ENCODE data around the gene CDYL2. TPM values are rescaled to one million over a fixed set of nuclear protein-coding genes. Genes with fewer than 3 reads are reported as not detected.

The CDYL2 gene
- total RNA-seq, 5 donors from 2014 or later (not counting 1 experiment from before 2014, with no cell fraction given), result 15.4 to 45.4 (median 32.1) TPM

DNA sequence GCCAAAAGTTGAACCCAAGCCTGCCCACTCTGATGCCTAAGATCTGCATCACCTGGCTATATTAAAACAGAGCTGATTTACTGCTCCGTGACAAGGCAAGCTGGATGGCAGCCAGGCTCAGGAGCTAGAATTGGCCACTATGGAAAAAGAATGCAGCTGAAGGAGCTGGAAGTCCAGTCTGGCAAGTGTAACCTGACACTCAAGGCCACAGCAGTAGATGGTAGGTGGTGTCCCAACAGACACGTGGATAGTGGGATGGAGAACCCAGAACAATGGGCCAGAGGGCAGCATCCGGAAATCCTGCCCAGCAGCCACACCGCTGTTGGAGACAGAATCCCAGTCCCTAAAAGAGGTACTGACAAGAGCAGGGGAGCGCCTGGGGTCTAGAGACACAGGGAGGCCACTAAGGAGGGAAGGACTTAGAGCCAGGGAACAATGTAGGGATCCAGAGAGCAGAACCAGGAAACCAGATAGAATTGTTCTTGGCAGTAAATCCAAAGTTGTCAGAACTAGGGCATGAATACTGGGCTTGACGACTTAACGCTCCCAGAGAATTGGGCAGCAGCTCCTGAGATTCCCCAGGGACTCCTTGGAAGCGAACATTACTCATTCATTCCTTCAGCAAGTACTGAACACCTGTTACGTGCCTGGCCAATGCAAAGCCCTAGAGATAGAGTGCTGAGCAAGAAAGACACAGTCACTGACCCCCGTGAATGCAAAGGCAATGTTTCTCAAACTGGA lies 85.7 kb downstream of the CDYL2 start:
- ATAC-seq (replicated peaks in 1 of 4), result no peak
- WGBS (ENCODE audit: insufficient coverage), result 97% methylated on average over 8 of the region's 10 CpGs
- ChIA-PET POLR2A (no interaction called here), CTCF (no interaction called here)
- no peaks in the 10 kb centered on the region for H3K27me3 ChIP-seq (replicated peaks in 1 of 2; ENCODE audit: control insufficient read depth in 2 of 2, extremely low read depth in 1 of 2, insufficient read depth in 2 of 2, low read length in 1 of 2)
- H3K4me1 ChIP-seq (ENCODE audit: control insufficient read depth in 1 of 2, extremely low read depth in 1 of 2, insufficient read depth in 2 of 2, low read length in 2 of 2), result peaks cover 0 to 9% of the 10 kb centered on the region in 2 experiments
- no peak overlapping the region for H3K27ac ChIP-seq (ENCODE audit: low read length)
- H3K27me3 Mint-ChIP-seq, result no peaks in the 10 kb centered on the region
- peaks cover 0 to 7% (median 5%) of the 10 kb centered on the region in 3 donors for H3K9me3 Mint-ChIP-seq
- H3K9me3 ChIP-seq, result no peaks in the 10 kb centered on the region
- H3K4me3 Mint-ChIP-seq, result no peak overlapping the region
- peaks cover 6% of the 10 kb centered on the region for H3K36me3 Mint-ChIP-seq
- peaks cover 19 to 29% (median 21%) of the 10 kb centered on the region in 3 donors for H3K4me1 Mint-ChIP-seq
- H3K36me3 ChIP-seq (ENCODE audit: control insufficient read depth in 2 of 2, extremely low read depth in 1 of 2, insufficient read depth in 1 of 2, low read length in 1 of 2), result no peaks in the 10 kb centered on the region
- H3K4me3 ChIP-seq (ENCODE audit: control insufficient read depth in 1 of 2, extremely low read depth in 1 of 2, low read length in 1 of 2), result no peak overlapping the region
- H3K27ac Mint-ChIP-seq, result no peak overlapping the region
- no peak for DNase-seq

DNA sequence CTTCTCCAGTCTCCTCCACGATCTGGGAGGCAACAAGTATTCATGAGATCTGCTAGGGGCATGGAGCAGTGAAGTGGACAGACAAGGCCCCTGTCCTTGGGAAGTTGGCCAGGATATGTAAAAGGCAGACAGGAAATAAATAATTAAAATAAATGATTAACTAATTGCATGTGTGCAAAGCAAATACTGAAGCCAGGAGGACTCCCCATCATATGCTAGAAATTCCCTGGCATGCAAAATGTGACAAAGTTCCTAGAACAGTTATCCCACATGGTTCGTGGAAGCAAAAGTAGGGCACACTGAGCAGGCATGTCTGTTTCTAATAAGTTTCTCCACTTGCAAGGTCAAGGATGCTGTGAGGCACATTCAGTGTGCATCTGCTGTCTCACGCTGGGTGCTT lies 86.8 kb downstream of the CDYL2 start:
- H3K9me3 Mint-ChIP-seq, result peaks cover 0 to 7% (median 7%) of the 10 kb centered on the region in 3 donors
- ATAC-seq (replicated peaks in 1 of 4) (no peak), DNase-seq (no peak)
- WGBS (ENCODE audit: insufficient coverage), result 100% methylated on average over 1 of the region's 3 CpGs
- no peak overlapping the region for H3K27ac Mint-ChIP-seq
- Histone ChIP-seq H3K27ac (ENCODE audit: low read length) (no peak overlapping the region), H3K27me3 (replicated peaks in 1 of 2; ENCODE audit: control insufficient read depth in 2 of 2, extremely low read depth in 1 of 2, insufficient read depth in 2 of 2, low read length in 1 of 2) (no peaks in the 10 kb centered on the region), H3K36me3 (ENCODE audit: control insufficient read depth in 2 of 2, extremely low read depth in 1 of 2, insufficient read depth in 1 of 2, low read length in 1 of 2) (no peaks in the 10 kb centered on the region), H3K4me1 (ENCODE audit: control insufficient read depth in 1 of 2, extremely low read depth in 1 of 2, insufficient read depth in 2 of 2, low read length in 2 of 2) (peaks cover 0 to 9% of the 10 kb centered on the region in 2 experiments), H3K4me3 (ENCODE audit: control insufficient read depth in 1 of 2, extremely low read depth in 1 of 2, low read length in 1 of 2) (no peak overlapping the region), H3K9me3 (no peaks in the 10 kb centered on the region)
- no peaks in the 10 kb centered on the region for H3K27me3 Mint-ChIP-seq
- H3K4me3 Mint-ChIP-seq, result no peak overlapping the region
- H3K4me1 Mint-ChIP-seq, result peaks cover 19 to 27% (median 20%) of the 10 kb centered on the region in 3 donors
- ChIA-PET POLR2A (no interaction called here), CTCF (no interaction called here)
- peaks cover 4% of the 10 kb centered on the region for H3K36me3 Mint-ChIP-seq

DNA sequence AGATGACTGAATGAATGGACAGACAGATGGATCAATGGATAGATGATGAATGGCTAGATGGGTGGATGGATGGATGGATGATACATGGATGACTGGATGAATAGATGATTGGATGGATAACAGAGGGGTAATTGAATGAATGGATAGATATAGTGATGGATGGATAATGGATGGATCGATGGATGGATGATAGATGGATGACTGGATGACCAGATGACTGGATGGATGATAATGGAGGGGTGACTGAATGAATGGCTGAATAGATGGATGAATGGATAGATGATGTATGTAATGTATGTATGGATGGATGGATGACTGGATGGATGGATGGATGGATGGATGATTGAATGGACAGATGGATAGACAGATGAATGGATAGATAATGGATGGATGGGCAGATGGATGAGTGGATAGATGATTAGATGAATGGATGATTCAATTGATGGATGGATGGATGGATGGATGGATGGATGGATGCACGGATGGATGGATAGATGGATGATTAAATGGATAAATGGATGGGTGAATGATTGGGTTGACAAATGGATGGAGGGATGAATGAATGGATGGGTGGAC lies 87.7 kb downstream of the CDYL2 start:
- H3K36me3 Mint-ChIP-seq, result peaks cover 3% of the 10 kb centered on the region
- ChIA-PET POLR2A (no interaction called here), CTCF (no interaction called here)
- H3K4me1 Mint-ChIP-seq, result peaks cover 16 to 25% (median 17%) of the 10 kb centered on the region in 3 donors
- H3K4me3 Mint-ChIP-seq, result no peak overlapping the region
- H3K36me3 ChIP-seq (ENCODE audit: control insufficient read depth in 2 of 2, extremely low read depth in 1 of 2, insufficient read depth in 1 of 2, low read length in 1 of 2), result no peaks in the 10 kb centered on the region
- H3K27ac Mint-ChIP-seq, result no peak overlapping the region
- ATAC-seq (replicated peaks in 1 of 4), result no peak
- no peak overlapping the region for H3K4me3 ChIP-seq (ENCODE audit: control insufficient read depth in 1 of 2, extremely low read depth in 1 of 2, low read length in 1 of 2)
- no peaks in the 10 kb centered on the region for H3K9me3 ChIP-seq
- no peaks in the 10 kb centered on the region for H3K27me3 ChIP-seq (replicated peaks in 1 of 2; ENCODE audit: control insufficient read depth in 2 of 2, extremely low read depth in 1 of 2, insufficient read depth in 2 of 2, low read length in 1 of 2)
- peaks cover 0 to 9% of the 10 kb centered on the region in 2 experiments for H3K4me1 ChIP-seq (ENCODE audit: control insufficient read depth in 1 of 2, extremely low read depth in 1 of 2, insufficient read depth in 2 of 2, low read length in 2 of 2)
- no peaks in the 10 kb centered on the region for H3K27me3 Mint-ChIP-seq
- no peak for DNase-seq
- no peak overlapping the region for H3K27ac ChIP-seq (ENCODE audit: low read length)
- 95% methylated on average over 2 of the region's 2 CpGs for whole genome bisulfite sequencing (ENCODE audit: insufficient coverage)
- H3K9me3 Mint-ChIP-seq, result peaks cover 0 to 3% (median 3%) of the 10 kb centered on the region in 3 donors

DNA sequence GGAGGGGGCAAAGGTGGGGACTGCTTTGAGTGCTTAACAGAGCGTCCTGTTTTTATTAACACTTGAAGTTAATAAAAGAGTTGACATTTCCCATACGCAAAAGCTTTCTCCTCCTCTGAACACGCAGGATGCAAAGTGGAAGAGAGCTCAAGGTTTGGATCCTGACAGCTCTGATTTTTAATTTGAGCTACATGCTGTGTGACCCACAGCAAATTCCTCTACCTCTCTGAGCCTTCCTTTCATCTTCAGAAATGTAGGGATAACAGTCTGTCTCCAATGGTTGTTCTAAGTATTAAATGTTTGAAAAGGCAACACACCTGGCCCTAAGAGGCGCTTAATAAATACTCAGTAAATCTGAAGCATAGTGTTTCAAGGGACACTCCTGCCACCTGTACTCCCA lies 93.0 kb downstream of the CDYL2 start:
- POLR2A ChIA-PET, result no interaction called here
- DNase-seq (no peak), ATAC-seq (replicated peaks in 1 of 4) (no peak)
- Histone ChIP-seq H3K27me3 (replicated peaks in 1 of 2; ENCODE audit: control insufficient read depth in 2 of 2, extremely low read depth in 1 of 2, insufficient read depth in 2 of 2, low read length in 1 of 2) (no peaks in the 10 kb centered on the region), H3K36me3 (ENCODE audit: control insufficient read depth in 2 of 2, extremely low read depth in 1 of 2, insufficient read depth in 1 of 2, low read length in 1 of 2) (no peaks in the 10 kb centered on the region), H3K4me3 (ENCODE audit: control insufficient read depth in 1 of 2, extremely low read depth in 1 of 2, low read length in 1 of 2) (no peak overlapping the region), H3K9me3 (no peaks in the 10 kb centered on the region), H3K4me1 (ENCODE audit: control insufficient read depth in 1 of 2, extremely low read depth in 1 of 2, insufficient read depth in 2 of 2, low read length in 2 of 2) (no peaks in the 10 kb centered on the region), H3K27ac (ENCODE audit: low read length) (no peak overlapping the region)
- WGBS (ENCODE audit: insufficient coverage), result no CpG with 5 or more reads among the region's 4 CpGs
- Mint-ChIP-seq H3K9me3 (peaks cover 0 to 3% (median 3%) of the 10 kb centered on the region in 3 donors), H3K4me1 (no peaks in the 10 kb centered on the region), H3K27ac (no peak overlapping the region), H3K27me3 (no peaks in the 10 kb centered on the region), H3K4me3 (no peak overlapping the region), H3K36me3 (peaks cover 12% of the 10 kb centered on the region)
- CTCF ChIA-PET, result no interaction called here

DNA sequence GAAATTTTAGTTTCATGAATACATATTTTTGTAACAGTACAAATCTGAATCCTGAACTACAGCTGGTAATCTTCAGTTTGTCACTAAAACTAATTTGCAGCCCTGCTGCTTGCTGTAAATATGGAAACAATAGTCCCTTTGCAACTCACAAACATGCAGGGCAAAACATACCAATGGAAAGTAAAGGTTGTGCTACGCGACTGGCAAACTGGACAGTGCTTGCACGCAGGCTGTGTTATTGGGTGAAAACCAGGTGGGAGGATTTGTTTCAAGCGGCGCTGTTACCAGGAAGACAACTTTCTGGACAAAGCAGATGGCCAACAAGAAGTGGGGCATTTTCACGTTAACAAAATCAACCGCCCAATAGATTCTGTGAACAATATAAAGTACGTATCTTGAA lies 93.5 kb downstream of the CDYL2 start:
- WGBS (ENCODE audit: insufficient coverage), result 100% methylated on average over 8 of the region's 8 CpGs
- POLR2A ChIA-PET, result no interaction called here

DNA sequence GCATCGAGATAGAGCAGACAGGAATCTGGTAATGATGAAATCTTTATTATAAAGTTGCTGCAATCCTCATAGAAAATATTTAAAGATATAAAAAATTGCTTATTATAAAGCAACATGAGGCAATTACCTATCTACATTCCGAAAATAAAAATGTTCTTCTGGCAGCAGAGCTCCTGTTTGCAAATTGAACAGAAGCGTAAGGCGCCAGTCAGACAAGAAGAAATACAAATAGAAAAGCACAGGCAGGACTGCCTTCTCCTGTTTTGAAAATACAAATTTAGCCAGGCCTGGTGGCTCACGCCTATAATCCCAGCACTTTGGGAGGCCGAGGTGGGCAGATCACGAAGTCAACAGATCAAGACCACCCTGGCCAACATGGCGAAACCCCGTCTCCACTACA lies 95.6 kb downstream of the CDYL2 start:
- Mint-ChIP-seq H3K27ac (no peak overlapping the region), H3K4me1 (peaks cover 0 to 7% (median 4%) of the 10 kb centered on the region in 3 donors), H3K9me3 (peaks cover 3 to 5% (median 3%) of the 10 kb centered on the region in 3 donors), H3K4me3 (no peak overlapping the region), H3K27me3 (no peaks in the 10 kb centered on the region), H3K36me3 (peaks cover 22% of the 10 kb centered on the region)
- Histone ChIP-seq H3K27ac (ENCODE audit: low read length) (no peak overlapping the region), H3K9me3 (no peaks in the 10 kb centered on the region), H3K4me1 (ENCODE audit: control insufficient read depth in 1 of 2, extremely low read depth in 1 of 2, insufficient read depth in 2 of 2, low read length in 2 of 2) (no peaks in the 10 kb centered on the region), H3K4me3 (ENCODE audit: control insufficient read depth in 1 of 2, extremely low read depth in 1 of 2, low read length in 1 of 2) (no peak overlapping the region), H3K27me3 (replicated peaks in 1 of 2; ENCODE audit: control insufficient read depth in 2 of 2, extremely low read depth in 1 of 2, insufficient read depth in 2 of 2, low read length in 1 of 2) (no peaks in the 10 kb centered on the region), H3K36me3 (ENCODE audit: control insufficient read depth in 2 of 2, extremely low read depth in 1 of 2, insufficient read depth in 1 of 2, low read length in 1 of 2) (no peaks in the 10 kb centered on the region)
- CTCF ChIA-PET, result no interaction called here
- DNase-seq, result no peak
- POLR2A ChIA-PET, result interaction anchor here in 1 of 2 donors (0.7 kb wide), 1 partner anchor 275 kb away, joined by 3 read pairs; no protein-coding TSS in a partner anchor
- ATAC-seq (replicated peaks in 1 of 4), result no peak
- WGBS (ENCODE audit: insufficient coverage), result 90% methylated on average over 3 of the region's 9 CpGs

More for the DNA sequence above, 93.5 kb downstream of the CDYL2 start:
- Mint-ChIP-seq H3K27ac (no peak overlapping the region), H3K4me1 (no peaks in the 10 kb centered on the region), H3K9me3 (peaks cover 2 to 3% (median 3%) of the 10 kb centered on the region in 3 donors), H3K36me3 (peaks cover 17% of the 10 kb centered on the region), H3K4me3 (no peak overlapping the region), H3K27me3 (no peaks in the 10 kb centered on the region)
- H3K9me3 ChIP-seq, result no peaks in the 10 kb centered on the region
- no peaks in the 10 kb centered on the region for H3K4me1 ChIP-seq (ENCODE audit: control insufficient read depth in 1 of 2, extremely low read depth in 1 of 2, insufficient read depth in 2 of 2, low read length in 2 of 2)
- no peak for DNase-seq
- CTCF ChIA-PET, result interaction anchor here in 1 of 2 donors (0.6 kb wide), 1 partner anchor 125 kb away, joined by 4 read pairs; no protein-coding TSS in a partner anchor
- ATAC-seq (replicated peaks in 1 of 4), result no peak
- H3K4me3 ChIP-seq (ENCODE audit: control insufficient read depth in 1 of 2, extremely low read depth in 1 of 2, low read length in 1 of 2), result no peak overlapping the region
- no peaks in the 10 kb centered on the region for H3K36me3 ChIP-seq (ENCODE audit: control insufficient read depth in 2 of 2, extremely low read depth in 1 of 2, insufficient read depth in 1 of 2, low read length in 1 of 2)
- no peaks in the 10 kb centered on the region for H3K27me3 ChIP-seq (replicated peaks in 1 of 2; ENCODE audit: control insufficient read depth in 2 of 2, extremely low read depth in 1 of 2, insufficient read depth in 2 of 2, low read length in 1 of 2)
- H3K27ac ChIP-seq (ENCODE audit: low read length), result no peak overlapping the region

All from T-cell (primary cell).